ENCODE results near the gene B3GALT4.

The B3GALT4 gene

GRCh38 chr6:33306356-33306755 lies 29.4 kb downstream of the B3GALT4 start:
- Histone ChIP-seq H4K20me1 (ENCODE audit: low read depth, low read length) (no peaks in the 10 kb centered on the region), H3K27ac (ENCODE audit: low read depth, low read length) (no peak overlapping the region), H3K36me3 (ENCODE audit: low read length) (peaks cover 11% of the 10 kb centered on the region; the same call in 1 of the 2 replicates), H3K4me3 (ENCODE audit: insufficient read depth, low read length, poor library complexity, severe bottlenecking) (no peak overlapping the region), H3K4me2 (ENCODE audit: low read depth, low read length, poor library complexity, severe bottlenecking) (no peak overlapping the region), H2AFZ (ENCODE audit: low read depth, low read length, severe bottlenecking) (no peak overlapping the region), H3K9ac (ENCODE audit: low read length) (no peak overlapping the region), H3K27me3 (ENCODE audit: low read length) (no peaks in the 10 kb centered on the region), H3K9me3 (ENCODE audit: insufficient read depth, low read length) (no peaks in the 10 kb centered on the region), H3K79me2 (ENCODE audit: insufficient read depth, low read length) (peaks cover 55% of the 10 kb centered on the region), H3F3A (ENCODE audit: insufficient read depth) (peaks cover 20% of the 10 kb centered on the region), H3K9me2 (replicated peaks; ENCODE audit: insufficient read depth, low read length) (no peaks in the 10 kb centered on the region)
- TF ChIP-seq CTCF (IDR thresholded peaks at IDR 0.05; ENCODE audit: insufficient read depth, low read length, poor library complexity, severe bottlenecking), result no peak

GRCh38 chr6:33312361-33313104 lies 35.6 kb downstream of the B3GALT4 start:
- Histone ChIP-seq H4K20me1 (ENCODE audit: low read depth, low read length) (no peaks in the 10 kb centered on the region), H3K27me3 (ENCODE audit: low read length) (no peaks in the 10 kb centered on the region), H3K9me2 (replicated peaks; ENCODE audit: insufficient read depth, low read length) (no peaks in the 10 kb centered on the region), H3K9me3 (ENCODE audit: insufficient read depth, low read length) (no peaks in the 10 kb centered on the region), H3K36me3 (ENCODE audit: low read length) (peaks cover 2% of the 10 kb centered on the region; the same call in 1 of the 2 replicates), H2AFZ (ENCODE audit: low read depth, low read length, severe bottlenecking) (peak overlapping the region; percentile 37), H3F3A (ENCODE audit: insufficient read depth) (peaks cover 50% of the 10 kb centered on the region), H3K79me2 (ENCODE audit: insufficient read depth, low read length) (peaks cover 50% of the 10 kb centered on the region), H3K27ac (ENCODE audit: low read depth, low read length) (peak overlapping the region; percentile 94), H3K4me2 (ENCODE audit: low read depth, low read length, poor library complexity, severe bottlenecking) (peak overlapping the region; percentile 97), H3K4me3 (ENCODE audit: insufficient read depth, low read length, poor library complexity, severe bottlenecking) (peak overlapping the region; percentile 95), H3K9ac (ENCODE audit: low read length) (peak overlapping the region; percentile 89)
- TF ChIP-seq CTCF (IDR thresholded peaks at IDR 0.05; ENCODE audit: insufficient read depth, low read length, poor library complexity, severe bottlenecking) (peak; percentile 21), EZH2phosphoT487 (conservative IDR thresholded peaks at IDR 0.05; ENCODE audit: low read length) (no peak)

- Histone ChIP-seq H3K79me2 (ENCODE audit: insufficient read depth, low read length) (peaks cover 43% of the 10 kb centered on the region), H4K20me1 (ENCODE audit: low read depth, low read length) (no peaks in the 10 kb centered on the region)
Observed at GRCh38 chr6:33313105-33313708, 36.3 kb downstream of the B3GALT4 start.

More at GRCh38 chr6:33313105-33313708, 36.3 kb downstream of the B3GALT4 start:
- Histone ChIP-seq H3F3A (ENCODE audit: insufficient read depth) (peaks cover 53% of the 10 kb centered on the region), H3K9me2 (replicated peaks; ENCODE audit: insufficient read depth, low read length) (no peaks in the 10 kb centered on the region), H3K36me3 (ENCODE audit: low read length) (peaks cover under 1% of the 10 kb centered on the region), H3K27ac (ENCODE audit: low read depth, low read length) (peak overlapping the region; percentile 94), H2AFZ (ENCODE audit: low read depth, low read length, severe bottlenecking) (peak overlapping the region; percentile 37), H3K4me2 (ENCODE audit: low read depth, low read length, poor library complexity, severe bottlenecking) (peak overlapping the region; percentile 97), H3K27me3 (ENCODE audit: low read length) (no peaks in the 10 kb centered on the region), H3K9ac (ENCODE audit: low read length) (peak overlapping the region; percentile 89), H3K4me3 (ENCODE audit: insufficient read depth, low read length, poor library complexity, severe bottlenecking) (peak overlapping the region; percentile 95), H3K9me3 (ENCODE audit: insufficient read depth, low read length) (no peaks in the 10 kb centered on the region)
- TF ChIP-seq EZH2phosphoT487 (conservative IDR thresholded peaks at IDR 0.05; ENCODE audit: low read length), result no peak
- TF ChIP-seq CTCF (IDR thresholded peaks at IDR 0.05; ENCODE audit: insufficient read depth, low read length, poor library complexity, severe bottlenecking), result no peak
